Dedifferentiated amniotic fluid mesenchymal stem cell (primary cell): ENCODE data around the gene ZNF550.
A peak's percentile ranks its signal among the peaks of the same experiment; 100 is the strongest.
"Not testable (repeated sequence)": the region's sequence is repeated elsewhere in the genome, so short reads cannot be mapped to it uniquely, and the experiment has no call there.

Experiments
- DNase-seq: peaks from one replicate; pipeline ENCODE4 v3.0.0-alpha.2; 2016; ENCODE audit errors: extremely low spot score

The ZNF550 gene

DNA sequence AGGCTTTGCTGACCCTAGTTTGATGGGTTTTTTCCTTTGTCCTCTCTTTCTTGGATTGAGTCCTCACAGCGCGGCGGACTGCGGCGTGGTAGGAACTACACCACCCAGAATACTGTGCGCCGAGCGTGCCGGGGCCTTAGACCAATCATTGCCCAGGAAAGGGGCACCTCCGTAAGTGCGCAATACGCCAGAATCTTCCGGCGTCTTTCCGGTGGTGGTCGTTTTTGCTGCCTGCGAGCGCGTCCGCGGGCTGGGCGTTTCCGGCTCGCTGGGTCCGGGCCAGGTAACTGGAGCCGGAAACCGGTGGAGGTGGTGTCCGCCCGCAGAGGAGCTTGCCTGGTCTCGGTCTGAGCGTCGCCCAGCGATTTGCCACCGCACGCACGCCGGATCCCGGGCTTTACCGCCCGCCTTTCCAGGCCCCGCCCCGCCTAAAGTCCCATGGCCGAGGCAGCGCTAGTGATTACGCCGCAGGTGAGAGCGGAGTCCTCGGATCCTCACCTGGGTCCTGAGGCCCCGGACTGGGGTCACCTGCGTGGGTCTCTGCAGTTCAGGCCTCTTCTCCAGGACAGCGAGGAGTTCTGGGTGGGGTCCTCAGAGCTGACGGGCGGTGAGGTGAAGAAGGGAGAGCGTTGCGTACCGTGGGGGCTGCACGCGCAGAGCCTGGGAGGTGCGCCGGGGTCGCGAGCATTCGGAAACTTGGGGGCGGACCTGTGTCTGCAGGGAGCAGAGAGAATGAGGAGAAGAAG, 32.4 kb downstream of the ZNF550 start, which contains the start of gene ZNF549:
Gene ZNF549 (plus strand): TSS at position 221 of the 746 bp plus-strand sequence. CDS start 218 bp downstream, at position 439.
- DNase-seq = peak; percentile 90

DNA sequence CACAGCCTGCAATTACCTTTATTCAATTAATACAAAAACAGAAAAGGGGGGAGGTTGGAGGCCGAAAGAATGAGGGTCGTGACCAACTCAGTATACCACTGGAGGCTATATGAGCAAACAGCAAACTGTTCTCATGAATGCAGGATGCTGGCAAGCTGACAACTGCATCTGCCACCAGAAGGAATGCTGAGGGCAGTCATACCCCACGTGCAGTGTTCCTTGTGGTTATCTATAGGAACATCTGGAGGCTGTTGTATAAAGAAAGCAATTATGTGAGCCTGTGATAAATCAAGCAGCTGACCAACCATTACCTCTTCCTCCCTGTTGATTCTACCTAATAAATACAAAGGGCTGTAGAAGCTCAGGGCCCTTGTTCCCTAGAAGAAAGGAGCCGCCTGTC, 41.6 kb downstream of the ZNF550 start:
- not testable (repeated sequence) for DNase-seq

DNA sequence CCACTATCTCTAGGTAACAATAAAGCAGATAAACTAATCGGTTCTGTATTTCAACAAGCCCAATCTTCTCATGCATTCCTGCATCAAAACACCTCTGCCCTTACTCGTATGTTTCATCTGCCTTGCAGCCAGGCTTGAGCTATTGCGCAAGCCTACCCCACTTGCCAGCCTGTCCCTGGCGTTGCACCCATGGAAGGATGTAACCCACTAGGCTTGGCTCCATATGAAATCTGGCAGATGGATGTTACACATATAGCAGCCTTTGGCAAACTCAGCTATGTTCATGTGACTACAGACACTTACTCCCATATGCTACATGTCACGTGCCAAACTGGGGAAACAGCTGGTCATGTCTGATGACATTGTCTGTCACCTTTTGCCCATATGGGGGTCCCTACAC, 44.4 kb downstream of the ZNF550 start:
- no peak for DNase-seq

DNA sequence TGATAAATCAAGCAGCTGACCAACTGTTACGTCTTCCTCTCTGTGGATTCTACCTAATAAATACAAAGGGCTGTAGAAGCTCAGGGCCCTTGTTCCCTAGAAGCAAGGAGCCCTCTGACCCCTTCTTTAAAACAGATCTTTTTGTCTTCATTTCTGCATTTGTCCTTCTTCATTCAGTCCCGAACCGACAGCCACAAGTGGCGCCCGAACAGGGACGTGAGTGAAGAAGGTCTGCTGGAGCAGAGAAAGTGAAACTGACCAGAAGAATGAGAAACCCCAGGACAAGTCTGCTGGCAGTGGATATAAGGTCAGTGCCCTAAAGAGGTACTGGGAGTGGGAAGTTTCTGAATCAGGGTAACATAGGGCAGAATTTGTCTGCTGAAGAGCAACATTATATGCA, 46.8 kb downstream of the ZNF550 start:
- no peak for DNase-seq

DNA sequence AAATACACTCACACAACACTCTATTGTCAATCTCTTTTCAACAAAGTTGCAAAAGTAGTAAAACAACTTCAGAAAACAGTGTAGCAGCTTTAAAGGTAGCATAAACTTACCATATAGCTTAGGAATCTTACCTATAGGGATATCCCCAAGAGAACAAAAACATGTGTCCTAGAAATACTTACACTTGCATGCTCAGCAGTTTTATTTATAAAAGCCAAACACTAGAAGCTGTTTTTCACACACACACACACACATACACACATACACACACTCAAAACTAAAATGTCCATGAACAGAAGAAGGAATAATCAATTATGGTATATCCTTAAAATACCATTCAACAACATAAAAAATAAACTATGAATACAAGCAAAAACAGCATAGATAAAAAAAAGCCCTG, 48.2 kb downstream of the ZNF550 start:
- no peak for DNase-seq

DNA sequence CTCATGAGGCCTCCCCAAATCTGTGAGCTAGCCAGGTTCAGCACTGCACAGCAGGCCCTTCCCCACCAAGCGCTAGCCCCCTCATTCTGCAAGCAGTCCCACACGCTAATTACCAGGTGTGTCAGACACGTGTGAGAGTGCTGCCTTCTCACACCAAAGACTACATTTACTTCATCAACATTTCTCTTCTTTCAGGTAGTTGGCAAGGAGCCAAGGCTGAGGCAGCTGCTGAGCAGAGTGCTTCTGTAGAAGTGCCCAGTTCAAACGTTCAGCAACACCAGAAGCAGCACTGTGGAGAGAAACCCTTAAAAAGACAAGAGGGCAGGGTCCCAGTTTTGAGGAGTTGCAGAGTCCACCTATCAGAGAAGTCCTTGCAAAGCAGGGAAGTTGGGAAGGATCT, 53.5 kb downstream of the ZNF550 start:
- no peak for DNase-seq

DNA sequence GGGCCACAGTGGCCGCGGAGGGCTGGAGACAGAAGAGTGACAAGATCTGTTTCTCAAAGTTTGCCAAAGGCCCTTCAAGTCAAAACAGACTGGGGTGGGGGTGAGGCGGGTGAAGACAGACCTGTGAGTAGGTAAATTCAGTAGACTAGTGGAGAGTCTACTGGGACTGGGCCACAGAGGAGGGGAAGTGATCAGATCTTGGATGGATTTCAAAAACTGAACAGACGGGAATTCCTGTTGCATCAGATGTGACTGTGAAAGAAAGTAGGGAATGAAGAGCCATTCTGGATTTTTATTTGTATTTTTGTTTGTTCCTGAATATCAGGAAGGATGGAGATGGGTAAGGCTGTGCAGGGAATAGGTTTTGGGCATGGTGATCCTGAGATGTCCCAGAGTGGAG, 59.3 kb downstream of the ZNF550 start:
- DNase-seq = peak; percentile 62

DNA sequence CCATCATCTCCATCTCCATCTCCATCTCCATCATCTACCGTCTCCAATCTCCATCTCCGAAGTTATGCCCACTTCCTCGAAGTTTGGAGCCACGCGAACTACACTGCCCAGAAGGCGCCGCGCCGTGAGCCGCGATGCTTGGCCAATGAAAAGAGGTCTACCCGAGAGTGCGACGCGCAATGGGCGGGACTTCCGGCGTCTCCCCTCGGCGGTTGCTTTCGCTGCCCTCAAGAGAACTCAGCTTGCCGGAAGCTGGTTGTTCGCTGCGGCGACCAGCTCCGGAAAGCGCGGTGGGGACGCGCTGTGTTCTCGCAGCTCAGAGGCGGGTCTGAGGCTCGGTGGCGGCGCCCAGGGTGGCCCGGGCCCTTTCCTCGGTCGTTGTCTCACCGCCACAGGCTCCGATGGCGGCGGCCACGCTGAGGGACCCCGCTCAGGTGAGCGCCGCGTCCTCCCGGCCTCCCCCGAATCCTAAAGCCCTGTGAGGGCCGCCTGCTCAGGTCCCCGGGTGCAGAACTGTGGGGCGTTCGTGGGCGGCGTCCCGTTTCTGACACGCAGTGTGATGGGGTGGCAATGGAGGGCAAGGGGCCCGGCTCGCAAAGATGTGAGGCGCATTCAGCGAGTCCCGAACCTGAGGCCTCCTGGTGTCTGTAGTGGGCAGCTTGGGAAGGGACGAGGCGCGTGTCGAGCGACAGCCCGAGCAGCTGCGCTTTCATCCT, 59.8 kb downstream of the ZNF550 start, which contains the start of gene ZNF773:
Gene ZNF773 (plus strand): TSS at position 259 of the 716 bp plus-strand sequence. CDS start 143 bp downstream, at position 402.
- DNase-seq = peak; percentile 96

DNA sequence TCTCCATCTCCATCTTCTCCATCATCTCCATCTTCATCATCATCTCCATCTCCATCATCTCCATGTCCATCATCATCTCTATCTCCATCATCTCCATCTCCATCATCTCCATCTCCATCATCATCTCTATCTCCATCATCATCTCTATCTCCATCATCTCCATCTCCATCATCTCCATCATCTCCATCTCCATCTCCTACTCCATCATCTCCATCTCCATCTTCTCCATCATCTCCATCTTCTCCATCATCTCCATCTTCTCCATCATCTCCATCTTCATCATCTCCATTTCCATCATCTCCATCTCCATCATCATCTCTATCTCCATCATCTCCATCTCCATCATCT, 60.4 kb downstream of the ZNF550 start:
- not testable (repeated sequence) for DNase-seq

DNA sequence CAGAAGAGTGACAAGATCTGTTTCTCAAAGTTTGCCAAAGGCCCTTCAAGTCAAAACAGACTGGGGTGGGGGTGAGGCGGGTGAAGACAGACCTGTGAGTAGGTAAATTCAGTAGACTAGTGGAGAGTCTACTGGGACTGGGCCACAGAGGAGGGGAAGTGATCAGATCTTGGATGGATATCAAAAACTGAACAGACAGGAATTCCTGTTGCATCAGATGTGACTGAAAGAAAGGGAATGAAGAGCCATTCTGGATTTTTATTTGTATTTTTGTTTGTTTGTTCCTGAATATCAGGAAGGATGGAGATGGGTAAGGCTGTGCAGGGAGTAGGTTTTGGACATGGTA, 71.4 kb downstream of the ZNF550 start:
- DNase-seq = not testable (repeated sequence)

DNA sequence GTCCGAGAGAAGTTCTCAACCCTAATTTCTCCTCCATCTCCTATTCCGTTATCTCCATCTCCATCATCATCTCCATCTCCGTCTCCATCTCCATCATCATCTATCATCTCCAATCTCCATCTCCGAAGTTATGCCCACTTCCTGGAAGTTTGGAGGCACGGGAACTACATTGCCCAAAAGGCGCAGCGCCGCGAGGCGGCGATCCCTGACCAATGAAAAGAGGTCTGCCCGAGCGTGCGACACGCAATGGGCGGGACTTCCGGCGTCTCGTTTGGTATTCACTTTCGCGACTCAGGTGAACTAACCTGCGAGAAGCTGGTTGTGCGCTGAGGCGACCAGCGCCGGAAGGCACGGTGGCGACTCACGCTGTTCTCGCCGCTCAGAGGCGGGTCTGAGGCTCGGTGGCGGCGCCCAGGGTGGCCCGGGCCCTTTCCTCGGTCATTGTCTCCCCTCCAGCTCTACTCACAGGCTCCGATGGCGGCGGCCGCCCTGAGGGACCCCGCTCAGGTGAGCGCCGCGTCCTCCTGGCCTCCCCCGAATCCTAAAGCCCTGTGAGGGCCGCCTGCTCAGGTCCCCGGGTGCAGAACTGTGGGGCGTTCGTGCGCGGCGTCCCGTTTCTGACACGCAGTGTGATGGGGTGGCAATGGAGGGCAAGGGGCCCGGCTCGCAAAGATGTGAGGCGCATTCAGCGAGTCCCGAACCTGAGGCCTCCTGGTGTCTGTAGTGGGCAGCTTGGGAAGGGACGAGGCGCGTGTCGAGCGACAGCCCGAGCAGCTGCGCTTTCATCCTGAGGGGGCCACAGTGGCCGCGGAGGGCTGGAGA, 72.0 kb downstream of the ZNF550 start, which contains the start of gene ZNF419:
Gene ZNF419 (plus strand): TSS at position 274 of the 822 bp plus-strand sequence. CDS start 201 bp downstream, at position 475.
- peak; percentile 80 for DNase-seq
